ENCODE measurements around the gene TBC1D14.

DNA sequence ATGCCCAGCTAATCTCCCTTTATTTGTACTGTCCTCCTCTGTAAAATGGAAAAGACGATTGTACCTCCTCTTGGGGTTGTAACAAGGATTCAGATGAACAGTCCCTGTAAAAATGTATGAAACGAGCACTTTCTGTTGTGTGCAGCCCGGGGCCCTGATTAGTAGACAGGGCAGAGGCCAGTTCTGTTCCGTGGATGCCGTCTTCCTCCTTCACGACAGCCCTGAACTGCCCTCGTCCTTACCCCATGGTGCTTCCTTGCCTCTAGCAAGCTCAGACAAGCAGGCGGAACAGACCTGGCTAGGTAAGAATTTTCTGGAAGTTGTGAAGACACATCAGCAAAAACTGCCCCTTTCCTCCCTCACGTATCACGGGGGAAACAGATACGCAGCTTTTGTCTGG, 111.2 kb downstream of the TBC1D14 start:
- TF ChIP-seq SIN3A (IDR thresholded peaks at IDR 0.05; ENCODE audit: borderline replicate concordance, insufficient read depth, low read length) = no peak
- no peak for TF ChIP-seq TAF1 (IDR thresholded peaks at IDR 0.05; ENCODE audit: borderline replicate concordance, insufficient read depth, low read length)
- TF ChIP-seq POLR2AphosphoS5 (IDR thresholded peaks at IDR 0.05; ENCODE audit: low read depth, low read length) = no peak
- no peak for TF ChIP-seq FOXP2 (optimal IDR thresholded peaks at IDR 0.05; ENCODE audit: borderline replicate concordance, extremely low read depth, extremely low read length, insufficient read depth)

Measured in PFSK-1 (cell line).